ENCODE results near the gene GALNT1.
"Not testable (repeated sequence)": the region's sequence is repeated elsewhere in the genome, so short reads cannot be mapped to it uniquely, and the experiment has no call there.

DNA sequence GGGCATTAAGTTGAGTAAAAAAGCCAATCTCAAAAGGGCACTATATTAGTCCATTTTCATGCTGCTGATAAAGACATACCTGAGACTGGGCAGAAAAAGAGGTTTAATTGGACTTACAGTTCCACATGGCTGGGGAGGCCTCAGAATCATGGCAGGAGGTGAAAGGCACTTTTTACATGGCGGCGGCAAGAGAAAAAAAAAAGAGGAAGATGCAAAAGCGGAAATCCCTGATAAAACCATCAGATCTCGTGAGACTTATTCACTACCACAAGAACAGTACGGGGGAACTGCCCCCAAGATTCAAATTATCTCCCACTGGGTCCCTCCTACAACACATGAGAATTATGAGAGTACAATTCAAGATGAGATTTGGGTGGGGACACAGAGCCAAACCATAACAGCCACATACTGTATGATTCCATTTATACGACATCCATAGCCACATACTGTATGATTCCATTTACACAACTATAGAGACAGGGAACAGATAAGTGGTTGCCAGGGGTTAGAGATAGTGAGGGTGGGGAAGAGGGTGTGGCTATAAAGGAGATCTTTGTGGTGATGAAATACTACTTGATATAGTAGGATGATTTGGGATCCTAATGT, 5.2 kb upstream of the GALNT1 start:
- TF ChIP-seq CTCF, EP300, POLR2A (IDR thresholded peaks at IDR 0.05): not testable (repeated sequence)
